ENCODE results near the gene L3MBTL2.

The L3MBTL2 gene

GRCh38 chr22:41261541-41262249 is 56.6 kb downstream of the L3MBTL2 start:
- CTCF ChIA-PET, result interaction anchor here (1.0 to 1.7 kb wide), 3 partner anchors 14 to 66 kb away, joined by 3 to 4 read pairs (median 3); no protein-coding TSS in a partner anchor
- no peak for DNase-seq (ENCODE audit: extremely low spot score)
- TF ChIP-seq CTCF (IDR thresholded peaks at IDR 0.05; ENCODE audit: control extremely low read depth, extremely low read depth, low read depth, missing control alignments), result no peak
- POLR2A ChIA-PET, result no interaction called here

GRCh38 chr22:41262250-41262765 is 57.2 kb downstream of the L3MBTL2 start:
- ChIA-PET POLR2A (no interaction called here), CTCF (interaction anchor here (1.0 to 1.7 kb wide), 3 partner anchors 15 to 65 kb away, joined by 3 to 4 read pairs (median 3); no protein-coding TSS in a partner anchor)
- no peak for TF ChIP-seq CTCF (IDR thresholded peaks at IDR 0.05; ENCODE audit: control extremely low read depth, extremely low read depth, low read depth, missing control alignments)
- DNase-seq (ENCODE audit: extremely low spot score), result no peak

- CTCF ChIA-PET, result interaction anchor here (0.8 kb wide), 2 partner anchors 10 to 11 kb away, joined by 3 read pairs; no protein-coding TSS in a partner anchor
- DNase-seq (ENCODE audit: extremely low spot score), result no peak
- POLR2A ChIA-PET, result no interaction called here
These were observed 58.6 kb downstream of the L3MBTL2 start for GRCh38 chr22:41263704-41264103.

GRCh38 chr22:41264408-41264941 is 59.4 kb downstream of the L3MBTL2 start:
- TF ChIP-seq CTCF (IDR thresholded peaks at IDR 0.05; ENCODE audit: control extremely low read depth, extremely low read depth, low read depth, missing control alignments), result no peak
- no peak for DNase-seq (ENCODE audit: extremely low spot score)
- POLR2A ChIA-PET, result no interaction called here
- CTCF ChIA-PET, result interaction anchor here (0.8 to 1.3 kb wide), 4 partner anchors 9 to 254 kb away, joined by 3 to 4 read pairs (median 3); partner anchors contain the start of gene ZC3H7B

More at GRCh38 chr22:41263704-41264103, 58.6 kb downstream of the L3MBTL2 start:
- TF ChIP-seq CTCF (IDR thresholded peaks at IDR 0.05; ENCODE audit: control extremely low read depth, extremely low read depth, low read depth, missing control alignments), result no peak

- ChIA-PET CTCF (interaction anchor here (1.4 kb wide), 1 partner anchor 11 kb away, joined by 3 read pairs; no protein-coding TSS in a partner anchor), POLR2A (no interaction called here)
- TF ChIP-seq CTCF (IDR thresholded peaks at IDR 0.05; ENCODE audit: control extremely low read depth, extremely low read depth, low read depth, missing control alignments), result no peak
These were observed 62.8 kb downstream of the L3MBTL2 start for GRCh38 chr22:41267958-41268357.

GRCh38 chr22:41271787-41272186 is 66.7 kb downstream of the L3MBTL2 start:
- no peak for TF ChIP-seq CTCF (IDR thresholded peaks at IDR 0.05; ENCODE audit: control extremely low read depth, extremely low read depth, low read depth, missing control alignments)
- CTCF ChIA-PET, result interaction anchor here (1.1 to 1.9 kb wide), 2 partner anchors 11 to 14 kb away, joined by 3 to 5 read pairs; no protein-coding TSS in a partner anchor
- POLR2A ChIA-PET, result no interaction called here
- DNase-seq (ENCODE audit: extremely low spot score), result no peak

More at GRCh38 chr22:41267958-41268357, 62.8 kb downstream of the L3MBTL2 start:
- DNase-seq (ENCODE audit: extremely low spot score), result no peak
